Measurements from ENCODE around the gene NUCB1. TPM values are rescaled to one million over a fixed set of nuclear protein-coding genes. Genes with fewer than 3 reads are reported as not detected.

Gene NUCB1
- total and polyA plus RNA-seq, 2 donors (not counting 3 experiments of a cell fraction or from before 2014, with no cell fraction given) = 194 to 231 TPM

- Histone ChIP-seq H4K20me1 (replicated peaks; ENCODE audit: control insufficient read depth, extremely low read depth, insufficient read depth, low read length) (peaks cover 3% of the 10 kb centered on the region), H3K4me2 (ENCODE audit: insufficient read depth, low read length) (no peak overlapping the region), H3K4me3 (replicated peaks in 1 of 3; ENCODE audit: insufficient read depth in 1 of 3, low read depth in 1 of 3, low read length in 3 of 3) (no peak overlapping the region), H2AFZ (ENCODE audit: low read depth, low read length) (no peak overlapping the region), H3K36me3 (ENCODE audit: control insufficient read depth in 2 of 2, extremely low read depth in 1 of 2, insufficient read depth in 2 of 2, low read length in 2 of 2) (peaks cover 5 to 18% of the 10 kb centered on the region in 2 experiments), H3K27me3 (ENCODE audit: control insufficient read depth in 2 of 2, insufficient read depth in 2 of 2, low read length in 2 of 2) (no peaks in the 10 kb centered on the region), H3K4me1 (ENCODE audit: control insufficient read depth, extremely low read depth, insufficient read depth, low read length) (no peaks in the 10 kb centered on the region), H3K9me3 (replicated peaks; ENCODE audit: control insufficient read depth, insufficient read depth, low read length) (no peaks in the 10 kb centered on the region), H3K9me1 (replicated peaks; ENCODE audit: control insufficient read depth, extremely low read depth, insufficient read depth, low read length) (no peaks in the 10 kb centered on the region), H3K27ac (ENCODE audit: insufficient read depth, low read depth, low read length) (no peak overlapping the region), H3K79me2 (ENCODE audit: control insufficient read depth, insufficient read depth, low read length) (peaks cover 15% of the 10 kb centered on the region), H3K9ac (replicated peaks; ENCODE audit: extremely low read depth, insufficient read depth, low read length) (no peak overlapping the region)
- DNase-seq (ENCODE audit: low read depth, low spot score) (no peak), FAIRE-seq (no peak)
- TF ChIP-seq POLR2AphosphoS5 (IDR thresholded peaks at IDR 0.05; ENCODE audit: insufficient read depth, low read depth, low read length) (no peak), MAX (IDR thresholded peaks at IDR 0.05; ENCODE audit: insufficient read depth, insufficient read length) (no peak), MYC (IDR thresholded peaks at IDR 0.05; ENCODE audit: low read depth, low read length) (no peak), JUN (IDR thresholded peaks at IDR 0.05; ENCODE audit: borderline replicate concordance, insufficient read depth, insufficient read length, low read depth) (no peak), FOS (IDR thresholded peaks at IDR 0.05; ENCODE audit: borderline replicate concordance, insufficient read depth, low read length) (no peak), POLR2A (IDR thresholded peaks at IDR 0.05; ENCODE audit: low read depth, low read length) (no peak), GATA2 (IDR thresholded peaks at IDR 0.05; ENCODE audit: insufficient read depth, insufficient read length, low read depth, low read length) (no peak), EZH2 (IDR thresholded peaks at IDR 0.05; ENCODE audit: borderline replicate concordance, low read depth, low read length, severe bottlenecking) (no peak), CTCF (IDR thresholded peaks at IDR 0.05; ENCODE audit: extremely low read depth in 1 of 2, insufficient read depth in 1 of 2, low read depth in 1 of 2, low read length in 2 of 2) (no peak)
- intact Hi-C loops (cut with micrococcal nuclease) (loop anchor here (5.0 kb wide), 1 partner anchor 333 kb away; the partner anchor contains the start of gene DBP), dilution Hi-C loops (cut with MboI; ENCODE audit: extremely low pct_ligation_motif_present, low sequenced_read_pairs) (no loop called here)
- no TSS peak for BruUV-seq (replicated peaks)
- CTCF ChIA-PET = interaction anchor here (0.6 to 3.8 kb wide), 56 partner anchors 8 to 340 kb away, joined by 3 to 133 read pairs (median 6); partner anchors contain the start of genes BAX, BCAT2, CA11 and DHDH
- POLR2A ChIA-PET = interaction anchor here (0.5 to 1.6 kb wide), 5 partner anchors 11 to 370 kb away, joined by 3 to 6 read pairs (median 3); partner anchors contain the start of gene PPP1R15A
Observed at GRCh38 chr19:48970139-48970766, 70.1 kb downstream of the NUCB1 start.

Data from endothelial cell of umbilical vein (primary cell).